ENCODE measurements around the gene GLRX. TPM values are rescaled to one million over a fixed set of nuclear protein-coding genes. Genes with fewer than 3 reads are reported as not detected.

Gene GLRX
- total and polyA plus RNA-seq, 10 of the 15 experiments (the other 5 are each of a cell fraction or from before 2014, with no cell fraction given), result 63.0 to 366 (median 186) TPM

DNA sequence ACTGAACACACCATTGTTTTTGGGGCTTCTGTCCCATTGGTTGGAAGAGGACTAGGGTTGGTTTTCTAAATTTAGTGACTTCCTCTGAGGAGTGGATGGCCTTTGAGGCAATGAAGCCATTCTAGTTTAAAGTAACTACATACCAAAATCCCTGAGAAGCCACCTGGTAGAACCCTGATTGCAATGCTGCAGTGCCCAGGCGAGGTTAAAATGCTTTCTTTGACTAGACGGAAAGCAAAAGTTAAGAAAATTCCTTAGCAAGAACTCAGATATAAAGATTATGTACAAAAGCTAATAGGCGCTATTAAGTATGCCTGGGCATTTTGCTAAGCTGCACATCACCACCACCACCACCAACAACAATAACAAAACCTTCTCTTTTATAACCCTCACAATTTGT is 20.6 kb downstream of the GLRX start:
- ChIA-PET CTCF (interaction anchor here (1.0 to 1.7 kb wide), 3 partner anchors 9 to 42 kb away, joined by 3 read pairs; no protein-coding TSS in a partner anchor), SMC1A (ENCODE audit: uncharacterized antibody, unreplicated experiment) (interaction anchor here (1.2 to 10.4 kb wide), 5 partner anchors 10 to 138 kb away, joined by 3 to 141 read pairs (median 13); no protein-coding TSS in a partner anchor), POLR2A (no interaction called here), RAD21 (ENCODE audit: unreplicated experiment) (interaction anchor here (2.0 kb wide), 1 partner anchor 21 kb away, joined by 5 read pairs; no protein-coding TSS in a partner anchor)
- no TSS peak for BruUV-seq (replicated peaks)
- H2AFZ ChIP-seq (ENCODE audit: control insufficient read depth, low read depth, low read length), result no peak overlapping the region
- H3K27ac ChIP-seq (ENCODE audit: control insufficient read depth, insufficient read depth), result no peak overlapping the region
- no peaks in the 10 kb centered on the region for H3K36me3 ChIP-seq (ENCODE audit: control insufficient read depth in 2 of 2, insufficient read depth in 2 of 2, low read length in 1 of 2)
- intact Hi-C loops (cut with micrococcal nuclease; ENCODE audit: unreplicated experiment), result no loop called here
- TF ChIP-seq IRF4 (IDR thresholded peaks at IDR 0.05; ENCODE audit: low read depth, low read length) (no peak), FOS (IDR thresholded peaks at IDR 0.05; ENCODE audit: borderline replicate concordance, extremely low read depth, insufficient read length) (no peak), NFXL1 (IDR thresholded peaks at IDR 0.05; ENCODE audit: borderline replicate concordance) (no peak), JUNB (IDR thresholded peaks at IDR 0.05) (no peak), YBX1 (IDR thresholded peaks at IDR 0.05) (no peak), YY1 (IDR thresholded peaks at IDR 0.05; ENCODE audit: low read depth, low read length) (no peak), JUND (IDR thresholded peaks at IDR 0.05; ENCODE audit: low read depth, low read length) (no peak), RAD21 (IDR thresholded peaks at IDR 0.05; ENCODE audit: insufficient read depth, low read depth, low read length) (no peak), SIN3A (IDR thresholded peaks at IDR 0.05; ENCODE audit: low read depth, low read length) (no peak)
- TF ChIP-seq, protein P1, sequence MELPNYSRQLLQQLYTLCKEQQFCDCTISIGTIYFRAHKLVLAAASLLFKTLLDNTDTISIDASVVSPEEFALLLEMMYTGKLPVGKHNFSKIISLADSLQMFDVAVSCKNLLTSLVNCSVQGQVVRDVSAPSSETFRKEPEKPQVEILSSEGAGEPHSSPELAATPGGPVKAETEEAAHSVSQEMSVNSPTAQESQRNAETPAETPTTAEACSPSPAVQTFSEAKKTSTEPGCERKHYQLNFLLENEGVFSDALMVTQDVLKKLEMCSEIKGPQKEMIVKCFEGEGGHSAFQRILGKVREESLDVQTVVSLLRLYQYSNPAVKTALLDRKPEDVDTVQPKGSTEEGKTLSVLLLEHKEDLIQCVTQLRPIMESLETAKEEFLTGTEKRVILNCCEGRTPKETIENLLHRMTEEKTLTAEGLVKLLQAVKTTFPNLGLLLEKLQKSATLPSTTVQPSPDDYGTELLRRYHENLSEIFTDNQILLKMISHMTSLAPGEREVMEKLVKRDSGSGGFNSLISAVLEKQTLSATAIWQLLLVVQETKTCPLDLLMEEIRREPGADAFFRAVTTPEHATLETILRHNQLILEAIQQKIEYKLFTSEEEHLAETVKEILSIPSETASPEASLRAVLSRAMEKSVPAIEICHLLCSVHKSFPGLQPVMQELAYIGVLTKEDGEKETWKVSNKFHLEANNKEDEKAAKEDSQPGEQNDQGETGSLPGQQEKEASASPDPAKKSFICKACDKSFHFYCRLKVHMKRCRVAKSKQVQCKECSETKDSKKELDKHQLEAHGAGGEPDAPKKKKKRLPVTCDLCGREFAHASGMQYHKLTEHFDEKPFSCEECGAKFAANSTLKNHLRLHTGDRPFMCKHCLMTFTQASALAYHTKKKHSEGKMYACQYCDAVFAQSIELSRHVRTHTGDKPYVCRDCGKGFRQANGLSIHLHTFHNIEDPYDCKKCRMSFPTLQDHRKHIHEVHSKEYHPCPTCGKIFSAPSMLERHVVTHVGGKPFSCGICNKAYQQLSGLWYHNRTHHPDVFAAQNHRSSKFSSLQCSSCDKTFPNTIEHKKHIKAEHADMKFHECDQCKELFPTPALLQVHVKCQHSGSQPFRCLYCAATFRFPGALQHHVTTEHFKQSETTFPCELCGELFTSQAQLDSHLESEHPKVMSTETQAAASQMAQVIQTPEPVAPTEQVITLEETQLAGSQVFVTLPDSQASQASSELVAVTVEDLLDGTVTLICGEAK (IDR thresholded peaks at IDR 0.05; ENCODE audit: borderline replicate concordance), result no peak
- TF ChIP-seq, protein P2, sequence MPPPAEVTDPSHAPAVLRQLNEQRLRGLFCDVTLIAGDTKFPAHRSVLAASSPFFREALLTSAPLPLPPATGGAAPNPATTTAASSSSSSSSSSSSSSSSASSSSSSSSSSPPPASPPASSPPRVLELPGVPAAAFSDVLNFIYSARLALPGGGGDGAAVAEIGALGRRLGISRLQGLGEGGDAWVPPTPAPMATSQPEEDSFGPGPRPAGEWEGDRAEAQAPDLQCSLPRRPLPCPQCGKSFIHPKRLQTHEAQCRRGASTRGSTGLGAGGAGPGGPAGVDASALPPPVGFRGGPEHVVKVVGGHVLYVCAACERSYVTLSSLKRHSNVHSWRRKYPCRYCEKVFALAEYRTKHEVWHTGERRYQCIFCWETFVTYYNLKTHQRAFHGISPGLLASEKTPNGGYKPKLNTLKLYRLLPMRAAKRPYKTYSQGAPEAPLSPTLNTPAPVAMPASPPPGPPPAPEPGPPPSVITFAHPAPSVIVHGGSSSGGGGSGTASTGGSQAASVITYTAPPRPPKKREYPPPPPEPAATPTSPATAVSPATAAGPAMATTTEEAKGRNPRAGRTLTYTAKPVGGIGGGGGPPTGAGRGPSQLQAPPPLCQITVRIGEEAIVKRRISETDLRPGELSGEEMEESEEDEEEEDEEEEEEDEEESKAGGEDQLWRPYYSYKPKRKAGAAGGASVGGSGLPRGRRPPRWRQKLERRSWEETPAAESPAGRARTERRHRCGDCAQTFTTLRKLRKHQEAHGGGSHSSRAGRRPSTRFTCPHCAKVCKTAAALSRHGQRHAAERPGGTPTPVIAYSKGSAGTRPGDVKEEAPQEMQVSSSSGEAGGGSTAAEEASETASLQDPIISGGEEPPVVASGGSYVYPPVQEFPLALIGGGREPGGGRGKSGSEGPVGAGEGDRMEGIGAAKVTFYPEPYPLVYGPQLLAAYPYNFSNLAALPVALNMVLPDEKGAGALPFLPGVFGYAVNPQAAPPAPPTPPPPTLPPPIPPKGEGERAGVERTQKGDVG (CRISPR knock-in tag; IDR thresholded peaks at IDR 0.05), result no peak
- FAIRE-seq (no peak), ATAC-seq (no peak), DNase-seq (ENCODE audit: low read depth, low spot score) (no peak)
- H3K9me3 ChIP-seq (replicated peaks; ENCODE audit: control insufficient read depth, insufficient read depth, low read length), result no peaks in the 10 kb centered on the region; the same call in 1 of the 3 replicates
- no peaks in the 10 kb centered on the region for H3K79me2 ChIP-seq (ENCODE audit: control insufficient read depth, insufficient read depth, low read length)
- no peak overlapping the region for H3K4me3 ChIP-seq
- 95% methylated on average over 3 of the region's 3 CpGs for WGBS (ENCODE audit: insufficient coverage, insufficient replicate concordance, low lambda C conversion rate, missing lambda C conversion rate)
- H3K4me1 ChIP-seq (ENCODE audit: control insufficient read depth, insufficient read depth, low read length), result no peaks in the 10 kb centered on the region
- H3K27me3 ChIP-seq (replicated peaks in 1 of 2; ENCODE audit: control insufficient read depth in 2 of 2, insufficient read depth in 2 of 2, low read length in 1 of 2), result no peaks in the 10 kb centered on the region
- no peak overlapping the region for H3K9ac ChIP-seq (ENCODE audit: control insufficient read depth, insufficient read depth, low read length)
- H4K20me1 ChIP-seq (ENCODE audit: control insufficient read depth, insufficient read depth), result no peaks in the 10 kb centered on the region
- in situ Hi-C loops (cut with MboI), result no loop called here
- H3K4me2 ChIP-seq (ENCODE audit: control insufficient read depth, insufficient read depth), result no peak overlapping the region
